Measurements from ENCODE around the gene PPP1R13B. TPM values are rescaled to one million over a fixed set of nuclear protein-coding genes. Genes with fewer than 3 reads are reported as not detected.
A peak's percentile ranks its signal among the peaks of the same experiment; 100 is the strongest.

The PPP1R13B gene
- total and polyA plus RNA-seq, 4 donors = 2.3 to 44.0 (median 15.8) TPM

- Histone ChIP-seq H3K4me1 (ENCODE audit: control insufficient read depth in 1 of 2, insufficient read depth in 2 of 2, low read length in 2 of 2) (no peaks in the 10 kb centered on the region), H3K27me3 (ENCODE audit: control insufficient read depth in 1 of 2, insufficient read depth in 2 of 2, low read length in 1 of 2) (no peaks in the 10 kb centered on the region), H3K4me3 (ENCODE audit: low read length in 2 of 2) (no peak overlapping the region), H3K36me3 (ENCODE audit: control insufficient read depth in 1 of 2, insufficient read depth in 2 of 2, low read length in 1 of 2) (no peaks in the 10 kb centered on the region), H3K9me3 (ENCODE audit: control insufficient read depth, low read length) (no peaks in the 10 kb centered on the region), H3K27ac (ENCODE audit: low read depth in 1 of 2, low read length in 2 of 2) (no peak overlapping the region)
- intact Hi-C loops (cut with DNase I) = no loop called here
- no peak for DNase-seq
- WGBS, 2 donors = 93 to 95% methylated on average over 20 of the region's 20 CpGs
- ATAC-seq (ENCODE audit: low FRiP score) = no peak
Measured at GRCh38 chr14:103882503-103883262, 35.3 kb upstream of the PPP1R13B start.

DNA sequence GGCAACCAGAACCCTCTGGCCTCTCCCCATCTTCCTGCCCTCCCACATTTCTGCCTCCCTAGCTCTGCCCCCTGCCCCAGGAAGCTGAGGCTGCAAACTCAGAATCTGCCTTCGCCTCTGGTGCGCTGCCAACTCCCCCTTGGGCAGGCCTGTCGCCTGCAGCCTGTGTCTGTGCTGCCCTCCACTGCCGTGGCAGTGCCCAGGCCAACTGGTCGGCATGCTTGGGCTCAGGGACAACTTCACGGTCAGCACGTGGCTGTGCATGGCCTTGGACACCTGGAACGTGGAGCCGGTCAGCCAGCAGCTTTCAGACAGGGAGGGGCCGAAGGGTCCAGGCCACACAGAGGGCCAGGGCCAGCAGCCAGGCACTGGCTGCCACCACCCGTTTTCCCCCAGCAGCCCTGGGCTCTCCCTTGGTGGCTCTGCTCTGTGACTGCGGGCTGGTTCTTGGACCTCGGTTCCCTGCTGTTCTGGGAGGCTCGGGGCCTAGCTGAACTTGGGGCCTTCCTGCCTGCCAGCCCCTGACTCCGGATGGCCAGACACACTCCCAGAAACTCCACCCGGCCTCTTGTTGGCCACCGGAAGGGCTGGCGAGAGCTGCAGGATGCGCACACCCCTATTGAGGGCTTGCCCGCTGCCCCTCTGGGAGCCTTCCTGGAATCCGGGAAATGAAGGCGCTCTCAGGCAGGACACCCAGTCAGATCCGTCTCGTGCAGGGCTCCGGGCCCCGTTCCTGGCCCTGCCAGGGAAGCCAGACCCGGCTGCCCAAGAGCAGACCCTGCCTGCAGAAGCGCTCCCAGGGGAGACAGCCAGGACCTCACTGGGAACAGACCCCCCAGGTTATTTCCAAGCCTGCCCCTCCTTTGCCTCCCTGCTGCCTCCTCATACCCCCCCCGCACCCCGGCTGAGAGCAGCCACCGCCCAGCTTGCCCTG lies 34.2 kb upstream of the PPP1R13B start:
- no peaks in the 10 kb centered on the region for H3K4me1 ChIP-seq (ENCODE audit: control insufficient read depth in 1 of 2, insufficient read depth in 2 of 2, low read length in 2 of 2)
- 64 to 71% methylated on average over 31 of the region's 31 CpGs for WGBS, 2 donors
- ATAC-seq (ENCODE audit: low FRiP score) = peak; percentile 4

GRCh38 chr14:103880348-103881267 lies 33.2 kb upstream of the PPP1R13B start:
- peak; percentile 91 to 93 for DNase-seq
- 29% methylated on average over 23 of the region's 23 CpGs for WGBS, 2 donors
- intact Hi-C loops (cut with DNase I) = no loop called here
- H3K9me3 ChIP-seq (ENCODE audit: control insufficient read depth, low read length) = no peaks in the 10 kb centered on the region
- no peak overlapping the region for H3K27ac ChIP-seq (ENCODE audit: low read depth in 1 of 2, low read length in 2 of 2)
- H3K4me3 ChIP-seq (ENCODE audit: low read length in 2 of 2) = peak overlapping the region in 1 of 2 donors; percentile 8
- no peaks in the 10 kb centered on the region for H3K4me1 ChIP-seq (ENCODE audit: control insufficient read depth in 1 of 2, insufficient read depth in 2 of 2, low read length in 2 of 2)
- H3K36me3 ChIP-seq (ENCODE audit: control insufficient read depth in 1 of 2, insufficient read depth in 2 of 2, low read length in 1 of 2) = no peaks in the 10 kb centered on the region
- peak; percentile 62 for ATAC-seq (ENCODE audit: low FRiP score)
- H3K27me3 ChIP-seq (ENCODE audit: control insufficient read depth in 1 of 2, insufficient read depth in 2 of 2, low read length in 1 of 2) = no peaks in the 10 kb centered on the region

More for the DNA sequence above, 34.2 kb upstream of the PPP1R13B start:
- intact Hi-C loops (cut with DNase I) = no loop called here
- Histone ChIP-seq H3K36me3 (ENCODE audit: control insufficient read depth in 1 of 2, insufficient read depth in 2 of 2, low read length in 1 of 2) (no peaks in the 10 kb centered on the region), H3K27ac (ENCODE audit: low read depth in 1 of 2, low read length in 2 of 2) (no peak overlapping the region), H3K4me3 (ENCODE audit: low read length in 2 of 2) (no peak overlapping the region), H3K27me3 (ENCODE audit: control insufficient read depth in 1 of 2, insufficient read depth in 2 of 2, low read length in 1 of 2) (no peaks in the 10 kb centered on the region), H3K9me3 (ENCODE audit: control insufficient read depth, low read length) (no peaks in the 10 kb centered on the region)
- no peak for DNase-seq

- ATAC-seq (ENCODE audit: low FRiP score) (peak; percentile 53), DNase-seq (no peak)
- H3K27ac ChIP-seq (ENCODE audit: low read depth in 1 of 2, low read length in 2 of 2) = peak overlapping the region in 1 of 2 donors; percentile 14
- no peaks in the 10 kb centered on the region for H3K36me3 ChIP-seq (ENCODE audit: control insufficient read depth in 1 of 2, insufficient read depth in 2 of 2, low read length in 1 of 2)
- 19 to 21% methylated on average over 34 of the region's 34 CpGs for WGBS, 2 donors
- H3K27me3 ChIP-seq (ENCODE audit: control insufficient read depth in 1 of 2, insufficient read depth in 2 of 2, low read length in 1 of 2) = no peaks in the 10 kb centered on the region
- H3K9me3 ChIP-seq (ENCODE audit: control insufficient read depth, low read length) = no peaks in the 10 kb centered on the region
- intact Hi-C loops (cut with DNase I) = no loop called here
- H3K4me3 ChIP-seq (ENCODE audit: low read length in 2 of 2) = peak overlapping the region in 1 of 2 donors; percentile 8
- no peaks in the 10 kb centered on the region for H3K4me1 ChIP-seq (ENCODE audit: control insufficient read depth in 1 of 2, insufficient read depth in 2 of 2, low read length in 2 of 2)
Measured at GRCh38 chr14:103879570-103880347, 32.4 kb upstream of the PPP1R13B start.

DNA sequence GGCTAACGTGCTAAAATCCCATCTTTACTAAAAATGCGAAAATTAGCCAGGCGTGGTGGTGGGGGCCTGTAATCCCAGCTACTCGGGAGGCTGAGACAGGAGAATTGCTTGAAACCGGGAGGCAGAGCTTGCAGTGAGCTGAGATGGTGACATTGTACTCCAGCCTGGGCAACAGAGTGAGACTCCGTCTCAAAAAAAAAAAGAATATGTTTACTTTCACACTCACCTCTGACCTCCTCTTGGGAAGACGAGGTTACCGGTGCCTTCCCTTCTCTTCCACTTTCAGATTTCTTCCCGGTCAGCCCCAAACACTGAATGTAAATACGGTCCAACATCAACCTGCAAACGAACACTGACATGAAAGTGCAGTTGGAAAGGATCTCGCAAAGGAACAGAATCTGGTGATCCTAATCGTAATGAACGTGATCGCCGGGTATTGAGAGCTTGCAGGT lies 31.8 kb upstream of the PPP1R13B start:
- Histone ChIP-seq H3K9me3 (ENCODE audit: control insufficient read depth, low read length) (no peaks in the 10 kb centered on the region), H3K27ac (ENCODE audit: low read depth in 1 of 2, low read length in 2 of 2) (no peak overlapping the region), H3K36me3 (ENCODE audit: control insufficient read depth in 1 of 2, insufficient read depth in 2 of 2, low read length in 1 of 2) (no peaks in the 10 kb centered on the region), H3K27me3 (ENCODE audit: control insufficient read depth in 1 of 2, insufficient read depth in 2 of 2, low read length in 1 of 2) (no peaks in the 10 kb centered on the region), H3K4me3 (ENCODE audit: low read length in 2 of 2) (no peak overlapping the region), H3K4me1 (ENCODE audit: control insufficient read depth in 1 of 2, insufficient read depth in 2 of 2, low read length in 2 of 2) (no peaks in the 10 kb centered on the region)
- ATAC-seq (ENCODE audit: low FRiP score) (no peak), DNase-seq (no peak)
- intact Hi-C loops (cut with DNase I) = no loop called here
- WGBS, 2 donors = 90 to 92% methylated on average over 16 of the region's 16 CpGs

GRCh38 chr14:103878180-103878579 lies 30.8 kb upstream of the PPP1R13B start:
- Histone ChIP-seq H3K36me3 (ENCODE audit: control insufficient read depth in 1 of 2, insufficient read depth in 2 of 2, low read length in 1 of 2) (no peaks in the 10 kb centered on the region), H3K27me3 (ENCODE audit: control insufficient read depth in 1 of 2, insufficient read depth in 2 of 2, low read length in 1 of 2) (no peaks in the 10 kb centered on the region), H3K4me3 (ENCODE audit: low read length in 2 of 2) (no peak overlapping the region), H3K27ac (ENCODE audit: low read depth in 1 of 2, low read length in 2 of 2) (no peak overlapping the region), H3K9me3 (ENCODE audit: control insufficient read depth, low read length) (no peaks in the 10 kb centered on the region), H3K4me1 (ENCODE audit: control insufficient read depth in 1 of 2, insufficient read depth in 2 of 2, low read length in 2 of 2) (no peaks in the 10 kb centered on the region)
- DNase-seq (no peak), ATAC-seq (ENCODE audit: low FRiP score) (no peak)
- intact Hi-C loops (cut with DNase I) = no loop called here
- 92 to 94% methylated on average over 11 of the region's 11 CpGs for WGBS, 2 donors

GRCh38 chr14:103875010-103875409 lies 27.6 kb upstream of the PPP1R13B start:
- Histone ChIP-seq H3K27ac (ENCODE audit: low read depth in 1 of 2, low read length in 2 of 2) (no peak overlapping the region), H3K27me3 (ENCODE audit: control insufficient read depth in 1 of 2, insufficient read depth in 2 of 2, low read length in 1 of 2) (no peaks in the 10 kb centered on the region), H3K36me3 (ENCODE audit: control insufficient read depth in 1 of 2, insufficient read depth in 2 of 2, low read length in 1 of 2) (no peaks in the 10 kb centered on the region), H3K9me3 (ENCODE audit: control insufficient read depth, low read length) (no peaks in the 10 kb centered on the region), H3K4me3 (ENCODE audit: low read length in 2 of 2) (no peak overlapping the region), H3K4me1 (ENCODE audit: control insufficient read depth in 1 of 2, insufficient read depth in 2 of 2, low read length in 2 of 2) (no peaks in the 10 kb centered on the region)
- ATAC-seq (ENCODE audit: low FRiP score) = no peak
- intact Hi-C loops (cut with DNase I) = no loop called here
- no peak for DNase-seq
- 94 to 98% methylated on average over 5 of the region's 5 CpGs for WGBS, 2 donors
